SK-N-DZ (cell line): ENCODE data around the gene MED15.
"Not testable (repeated sequence)": the region's sequence is repeated elsewhere in the genome, so short reads cannot be mapped to it uniquely, and the experiment has no call there.

Experiments used
- DNase-seq: peaks from one replicate; pipeline ENCODE4 v3.0.0-alpha.2; 2015; ENCODE audit warnings: low spot score

The MED15 gene

GRCh38 chr22:20479612-20480196 is 27.7 kb upstream of the MED15 start:
- no peak for DNase-seq

GRCh38 chr22:20483143-20483506 is 24.3 kb upstream of the MED15 start:
- DNase-seq, result not testable (repeated sequence)

DNA sequence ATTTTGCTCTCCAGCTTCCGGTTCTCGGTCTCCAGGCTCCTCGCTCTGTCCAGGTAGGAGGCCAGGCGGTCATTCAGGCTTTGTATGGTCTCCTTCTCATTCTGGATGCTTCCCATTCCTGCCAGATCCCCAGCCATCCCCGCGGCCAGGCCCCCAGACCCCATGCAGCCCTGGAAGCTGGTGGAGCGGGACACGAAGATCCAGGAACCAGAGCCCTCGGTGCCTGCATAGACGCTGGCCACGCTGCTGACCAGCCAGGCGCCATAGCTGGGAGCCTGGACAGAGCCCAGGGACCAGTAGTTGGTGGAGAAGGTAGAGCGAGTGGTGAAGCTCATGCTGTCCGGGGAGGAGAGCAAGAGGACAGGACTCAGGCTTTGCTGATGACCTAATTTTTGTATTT is 23.6 kb upstream of the MED15 start:
- no peak for DNase-seq

GRCh38 chr22:20484948-20485683 is 22.3 kb upstream of the MED15 start:
- no peak for DNase-seq

- no peak for DNase-seq
Observed at GRCh38 chr22:20486229-20486628, 21.2 kb upstream of the MED15 start.

DNA sequence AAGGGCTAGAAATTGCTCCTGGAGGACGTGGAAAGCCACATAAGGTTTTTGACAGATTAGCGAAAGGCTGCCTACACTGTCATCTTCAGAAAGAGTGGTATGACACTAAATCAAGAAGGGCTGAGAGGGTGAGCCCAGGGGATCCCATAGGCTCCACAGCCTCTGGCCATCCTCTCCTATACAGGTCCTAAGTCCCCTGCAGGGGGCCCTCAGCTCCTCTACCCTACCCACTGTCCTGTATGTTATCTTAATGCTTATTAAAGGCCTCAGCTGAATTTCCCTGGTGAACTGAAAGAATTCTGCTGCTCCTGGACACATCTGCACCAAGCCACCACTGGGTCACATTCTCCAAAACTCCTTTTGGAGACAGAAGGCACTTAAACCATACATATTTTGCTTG is 19.7 kb upstream of the MED15 start:
- DNase-seq, result no peak

DNA sequence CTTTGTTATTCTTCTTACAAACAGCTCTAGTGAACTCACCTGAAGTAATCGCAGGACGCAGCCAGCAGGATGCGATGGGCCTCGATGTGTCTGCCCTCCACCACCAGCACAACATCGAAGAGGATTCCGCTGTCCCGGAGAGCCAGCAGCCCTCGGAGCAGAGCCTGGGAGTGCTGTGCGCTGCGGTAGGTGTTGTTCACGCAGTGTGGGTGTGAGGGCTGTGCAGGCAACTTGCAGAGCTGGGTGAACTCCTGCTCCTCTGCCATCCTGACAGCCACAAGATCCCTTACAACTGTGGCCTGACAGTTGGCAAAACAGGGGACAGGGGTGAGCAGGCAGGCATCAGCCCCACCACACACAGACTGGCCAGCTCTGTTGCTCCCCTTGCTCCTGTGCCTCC is 18.5 kb upstream of the MED15 start:
- no peak for DNase-seq

DNA sequence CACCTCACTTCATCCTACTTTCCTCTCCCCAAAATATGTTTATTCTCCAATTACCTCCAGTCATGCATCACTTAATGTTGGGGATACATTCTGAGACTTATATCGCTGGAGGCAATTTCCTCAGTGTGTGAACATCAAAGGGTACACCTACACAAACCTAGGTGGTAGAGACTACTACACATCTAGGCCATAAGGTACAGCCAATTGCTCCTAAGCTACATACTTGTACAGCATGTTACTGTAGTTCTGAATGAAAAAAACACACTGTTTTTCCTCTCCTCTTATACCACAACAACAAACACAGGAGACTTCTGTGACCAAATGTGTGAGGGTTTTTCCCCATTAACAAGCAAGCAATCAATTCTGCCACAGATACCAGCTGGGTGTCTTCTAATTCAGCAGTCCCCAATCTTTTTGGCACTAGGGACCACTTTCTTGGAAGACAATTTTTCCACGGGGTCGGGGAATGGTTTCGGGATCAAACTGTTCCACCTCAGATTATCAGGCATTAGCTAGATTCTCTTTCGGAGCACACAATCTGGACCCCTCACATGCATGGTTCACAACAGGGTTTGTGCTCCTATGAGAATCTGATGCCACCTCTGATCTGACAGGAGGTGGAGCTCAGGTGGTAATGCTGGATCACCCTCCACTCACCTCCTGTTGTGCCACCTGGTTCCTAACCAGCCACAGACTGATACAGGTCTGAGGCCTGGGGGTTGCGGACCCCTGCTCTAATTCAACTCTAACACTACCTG is 17.0 kb upstream of the MED15 start:
- no peak for DNase-seq

DNA sequence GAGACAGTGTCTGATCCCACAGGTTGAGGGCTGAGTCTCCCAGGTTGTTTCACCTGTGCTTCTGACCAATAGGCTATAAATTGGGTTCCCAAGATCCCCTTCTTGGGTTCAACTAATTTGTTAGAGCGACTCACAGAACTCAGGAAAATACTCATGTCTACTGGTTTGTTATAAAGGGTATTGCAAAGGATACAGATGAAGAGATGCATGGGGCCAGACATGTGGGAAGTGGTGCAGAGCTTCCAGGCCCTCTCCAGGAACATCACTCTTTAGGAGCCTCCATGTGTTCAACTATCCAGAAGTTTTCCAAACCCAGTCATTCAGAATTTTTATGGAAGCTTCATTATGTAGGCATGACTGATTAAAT is 16.5 kb upstream of the MED15 start:
- no peak for DNase-seq

DNA sequence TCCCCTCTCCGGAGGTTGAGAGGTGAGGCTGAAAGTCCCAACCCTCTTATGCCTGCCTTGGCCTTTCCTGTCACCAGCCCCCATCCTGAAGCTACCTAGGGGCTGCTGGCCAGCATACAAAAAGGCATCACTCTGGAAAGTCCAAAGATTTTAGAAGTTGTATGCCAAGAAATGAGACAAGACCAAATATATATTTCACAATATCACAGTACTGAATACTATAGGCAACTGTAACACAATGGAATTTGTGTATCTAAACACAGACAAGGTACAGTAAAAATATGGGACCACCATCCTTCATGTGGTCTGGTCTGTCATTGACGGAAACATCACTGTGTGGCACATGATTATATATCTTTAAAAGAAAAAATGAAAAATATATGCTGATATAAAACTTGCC is 16.1 kb upstream of the MED15 start:
- DNase-seq, result no peak

DNA sequence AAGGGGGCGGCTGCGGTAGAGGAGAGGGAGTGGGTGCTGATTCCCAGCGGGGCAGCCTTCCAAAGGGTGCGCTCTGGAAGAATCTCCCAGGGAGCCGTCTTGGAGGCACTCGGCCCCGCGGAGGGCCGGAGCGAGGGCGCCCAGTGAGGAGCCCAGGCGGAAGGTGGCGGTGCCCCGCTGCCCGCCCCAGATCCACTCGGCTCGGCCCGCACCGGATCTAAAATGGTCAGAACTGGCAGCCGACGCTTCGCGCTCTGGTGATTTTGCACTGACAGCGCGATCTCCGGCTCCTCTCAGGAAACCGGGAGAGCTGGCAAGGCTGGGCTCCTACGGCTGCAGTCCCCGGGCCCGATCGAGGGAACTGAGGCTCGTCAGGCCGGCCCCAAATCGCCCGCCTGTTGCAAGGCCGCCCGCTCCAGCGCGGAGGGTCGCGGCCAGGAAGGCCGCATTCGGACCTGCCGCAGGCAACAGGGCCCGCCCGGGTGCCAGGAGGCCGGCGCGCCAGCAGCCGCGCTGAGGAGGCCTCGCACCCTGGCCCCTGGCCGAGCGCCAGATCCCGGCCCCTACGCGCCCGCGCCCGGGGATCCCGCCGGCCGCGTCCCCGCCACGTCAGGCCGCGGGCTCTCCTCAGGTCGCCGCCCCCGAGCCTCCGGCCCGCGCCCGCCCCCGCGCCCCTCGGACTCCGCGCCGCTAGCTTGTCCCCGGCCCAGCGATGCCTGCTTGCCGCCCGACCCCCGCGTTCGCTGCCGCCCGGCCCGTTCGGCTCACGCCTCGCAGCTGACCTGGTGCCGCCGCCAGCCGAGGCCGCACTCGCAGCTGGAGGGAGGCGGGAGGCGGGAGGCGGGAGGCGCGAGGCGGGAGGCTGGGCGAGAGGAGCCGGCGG is 12.2 kb upstream of the MED15 start, which contains the start of gene KLHL22:
Gene KLHL22, minus strand, starts transcription at position 818 of the 883 bp plus-strand sequence. CDS start 6,584 bp downstream, outside the sequence.
- DNase-seq, result peak; percentile 31

GRCh38 chr22:20495861-20496681 is 11.3 kb upstream of the MED15 start:
- peak; percentile 88 for DNase-seq

- DNase-seq, result no peak
Observed at GRCh38 chr22:20497426-20497825, 10.0 kb upstream of the MED15 start.

- no peak for DNase-seq
Observed at GRCh38 chr22:20498913-20499312, 8.5 kb upstream of the MED15 start.

GRCh38 chr22:20499769-20500168 is 7.6 kb upstream of the MED15 start:
- no peak for DNase-seq

GRCh38 chr22:20503816-20504215 is 3.6 kb upstream of the MED15 start:
- DNase-seq, result no peak

- DNase-seq, result not testable (repeated sequence)
Observed at GRCh38 chr22:20504293-20504922, 3.0 kb upstream of the MED15 start.

DNA sequence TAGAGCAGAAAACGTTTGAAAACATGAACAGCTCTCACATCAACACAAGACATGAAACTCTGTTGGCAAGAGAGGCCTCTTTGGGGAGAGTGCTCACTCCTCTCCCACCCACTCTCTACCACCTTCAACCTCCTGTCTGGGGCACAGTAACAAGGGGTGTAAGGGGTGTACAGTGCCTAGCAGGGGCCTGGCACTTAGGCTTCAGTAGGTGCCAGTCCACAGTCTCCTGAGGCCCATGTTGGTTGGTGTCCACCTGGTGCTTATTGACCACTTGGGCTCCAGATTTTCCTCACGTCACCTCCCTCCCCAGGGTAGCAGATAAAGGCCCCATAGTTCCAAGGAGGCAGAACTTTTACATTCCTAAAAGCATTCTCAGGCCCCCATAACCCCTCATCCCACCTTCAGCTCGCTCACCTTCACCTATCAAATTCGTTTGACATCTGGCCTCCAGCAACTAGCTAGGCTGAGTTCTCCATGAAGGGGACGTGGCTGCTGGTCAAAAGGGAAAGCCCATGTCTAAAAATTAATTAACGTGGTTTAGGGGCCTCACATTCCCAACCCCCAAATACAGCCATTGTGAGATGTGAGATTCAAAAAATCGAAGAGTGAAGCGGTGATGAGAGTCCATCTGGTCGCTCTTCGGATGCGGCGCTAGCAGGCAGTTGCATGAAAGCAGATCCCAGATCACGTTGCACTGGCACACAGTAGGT is 712 bp upstream of the MED15 start:
- DNase-seq, result no peak

DNA sequence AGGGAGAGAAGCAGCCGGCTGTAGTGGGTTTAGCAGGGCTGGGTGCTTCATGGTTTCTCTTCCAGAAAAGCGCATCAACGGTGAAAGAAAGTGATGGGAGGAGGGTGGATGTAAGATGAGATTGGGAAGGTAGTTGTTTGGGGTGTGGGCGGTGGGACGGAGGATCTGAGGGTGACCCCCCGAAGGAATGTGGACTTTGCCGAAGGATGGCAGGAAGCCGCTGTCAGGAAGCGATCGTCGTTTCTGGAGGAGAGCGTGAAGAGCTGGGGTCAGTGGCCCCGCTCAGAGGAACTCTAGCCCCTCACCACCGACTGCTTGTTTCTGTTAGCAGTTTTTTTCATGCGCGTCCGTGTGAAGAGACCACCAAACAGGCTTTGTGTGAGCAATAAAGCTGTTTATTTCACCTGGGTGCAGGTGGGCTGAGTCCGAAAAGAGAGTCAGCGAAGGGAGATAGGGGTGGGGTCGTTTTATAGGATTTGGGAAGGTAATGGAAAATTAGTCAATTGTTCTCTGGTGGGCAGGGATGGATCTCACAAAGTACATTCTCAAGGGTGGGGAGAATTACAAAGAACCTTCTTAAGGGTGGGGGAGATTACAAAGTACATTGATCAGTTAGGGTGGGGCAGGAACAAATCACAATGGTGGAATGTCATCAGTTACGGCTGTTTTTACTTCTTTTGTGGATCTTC is 801 bp downstream of the MED15 start:
- DNase-seq, result not testable (repeated sequence)
